ENCODE results near the gene CHSY3.

Gene CHSY3

GRCh38 chr5:130035388-130035787 is 131.1 kb downstream of the CHSY3 start:
- no peaks in the 10 kb centered on the region for H4K20me1 ChIP-seq (ENCODE audit: insufficient read depth)
- H3K27me3 ChIP-seq (ENCODE audit: insufficient read depth, low read depth): no peaks in the 10 kb centered on the region
- H3K9ac ChIP-seq: no peak overlapping the region
- no peak overlapping the region for H2AFZ ChIP-seq (ENCODE audit: low read depth)
- H3K4me1 ChIP-seq (ENCODE audit: low read depth, poor library complexity, severe bottlenecking): no peaks in the 10 kb centered on the region
- no peak overlapping the region for H3K27ac ChIP-seq
- no peak overlapping the region for H3K4me2 ChIP-seq
- no peaks in the 10 kb centered on the region for H3K79me2 ChIP-seq (ENCODE audit: insufficient read depth, low read depth)
- no peak overlapping the region for H3K4me3 ChIP-seq (IDR thresholded peaks at IDR 0.05; ENCODE audit: insufficient read depth, low read depth, low read length)
- H3K36me3 ChIP-seq (ENCODE audit: insufficient read depth): no peaks in the 10 kb centered on the region
- TF ChIP-seq CTCF (conservative IDR thresholded peaks at IDR 0.05; ENCODE audit: low read depth, low read length): no peak

- Histone ChIP-seq H3K27ac (no peak overlapping the region), H3K36me3 (ENCODE audit: insufficient read depth) (no peaks in the 10 kb centered on the region), H2AFZ (ENCODE audit: low read depth) (no peak overlapping the region), H3K4me2 (no peak overlapping the region), H3K4me1 (ENCODE audit: low read depth, poor library complexity, severe bottlenecking) (no peaks in the 10 kb centered on the region), H3K4me3 (IDR thresholded peaks at IDR 0.05; ENCODE audit: insufficient read depth, low read depth, low read length) (no peak overlapping the region), H3K9ac (no peak overlapping the region), H3K27me3 (ENCODE audit: insufficient read depth, low read depth) (no peaks in the 10 kb centered on the region), H3K79me2 (ENCODE audit: insufficient read depth, low read depth) (no peaks in the 10 kb centered on the region), H4K20me1 (ENCODE audit: insufficient read depth) (no peaks in the 10 kb centered on the region)
- no peak for TF ChIP-seq CTCF (conservative IDR thresholded peaks at IDR 0.05; ENCODE audit: low read depth, low read length)
Measured at GRCh38 chr5:130037905-130038304, 133.6 kb downstream of the CHSY3 start.

GRCh38 chr5:130043834-130044233 is 139.6 kb downstream of the CHSY3 start:
- Histone ChIP-seq H3K9ac (no peak overlapping the region), H4K20me1 (ENCODE audit: insufficient read depth) (no peaks in the 10 kb centered on the region), H3K4me1 (ENCODE audit: low read depth, poor library complexity, severe bottlenecking) (no peaks in the 10 kb centered on the region), H3K27ac (no peak overlapping the region), H3K4me3 (IDR thresholded peaks at IDR 0.05; ENCODE audit: insufficient read depth, low read depth, low read length) (no peak overlapping the region), H3K4me2 (no peak overlapping the region), H2AFZ (ENCODE audit: low read depth) (no peak overlapping the region), H3K36me3 (ENCODE audit: insufficient read depth) (no peaks in the 10 kb centered on the region), H3K27me3 (ENCODE audit: insufficient read depth, low read depth) (no peaks in the 10 kb centered on the region), H3K79me2 (ENCODE audit: insufficient read depth, low read depth) (no peaks in the 10 kb centered on the region)
- TF ChIP-seq CTCF (conservative IDR thresholded peaks at IDR 0.05; ENCODE audit: low read depth, low read length): no peak

GRCh38 chr5:130045334-130045733 is 141.1 kb downstream of the CHSY3 start:
- H3K27me3 ChIP-seq (ENCODE audit: insufficient read depth, low read depth): no peaks in the 10 kb centered on the region
- no peak overlapping the region for H2AFZ ChIP-seq (ENCODE audit: low read depth)
- H3K79me2 ChIP-seq (ENCODE audit: insufficient read depth, low read depth): no peaks in the 10 kb centered on the region
- H3K36me3 ChIP-seq (ENCODE audit: insufficient read depth): no peaks in the 10 kb centered on the region
- no peak overlapping the region for H3K27ac ChIP-seq
- no peak overlapping the region for H3K9ac ChIP-seq
- no peak overlapping the region for H3K4me3 ChIP-seq (IDR thresholded peaks at IDR 0.05; ENCODE audit: insufficient read depth, low read depth, low read length)
- H4K20me1 ChIP-seq (ENCODE audit: insufficient read depth): no peaks in the 10 kb centered on the region
- H3K4me2 ChIP-seq: no peak overlapping the region
- TF ChIP-seq CTCF (conservative IDR thresholded peaks at IDR 0.05; ENCODE audit: low read depth, low read length): no peak
- no peaks in the 10 kb centered on the region for H3K4me1 ChIP-seq (ENCODE audit: low read depth, poor library complexity, severe bottlenecking)

- H3K36me3 ChIP-seq (ENCODE audit: insufficient read depth): no peaks in the 10 kb centered on the region
- no peaks in the 10 kb centered on the region for H3K4me1 ChIP-seq (ENCODE audit: low read depth, poor library complexity, severe bottlenecking)
- H4K20me1 ChIP-seq (ENCODE audit: insufficient read depth): no peaks in the 10 kb centered on the region
- no peaks in the 10 kb centered on the region for H3K79me2 ChIP-seq (ENCODE audit: insufficient read depth, low read depth)
- no peak overlapping the region for H3K27ac ChIP-seq
- no peak overlapping the region for H2AFZ ChIP-seq (ENCODE audit: low read depth)
- no peak overlapping the region for H3K4me2 ChIP-seq
- no peak overlapping the region for H3K9ac ChIP-seq
- no peak for TF ChIP-seq CTCF (conservative IDR thresholded peaks at IDR 0.05; ENCODE audit: low read depth, low read length)
- H3K27me3 ChIP-seq (ENCODE audit: insufficient read depth, low read depth): no peaks in the 10 kb centered on the region
- no peak overlapping the region for H3K4me3 ChIP-seq (IDR thresholded peaks at IDR 0.05; ENCODE audit: insufficient read depth, low read depth, low read length)
Measured at GRCh38 chr5:130050585-130050984, 146.3 kb downstream of the CHSY3 start.

Data from KMS-11 (cell line).